ENCODE data around the gene RAB20.

Gene RAB20

DNA sequence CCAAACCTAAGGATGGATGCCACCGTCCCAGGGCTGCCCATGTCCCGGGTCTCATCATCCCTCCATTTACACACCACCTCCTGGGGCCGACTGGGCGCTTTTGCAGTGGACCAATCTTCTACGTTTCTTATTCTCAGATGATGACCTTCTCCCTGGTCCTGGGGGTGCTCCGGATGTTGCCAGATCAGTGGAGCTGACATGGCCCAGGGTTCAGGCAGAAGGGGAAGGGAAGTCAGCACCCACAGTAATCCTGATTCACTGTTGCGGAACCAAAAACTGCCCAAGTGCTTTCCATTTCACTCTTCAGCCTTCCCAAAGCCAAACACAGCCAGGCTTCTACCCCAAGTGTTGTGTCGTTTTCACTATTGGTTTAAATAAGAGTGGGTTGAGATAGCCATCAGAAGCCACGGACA, 29.8 kb downstream of the RAB20 start:
- Histone ChIP-seq H3K79me2 (ENCODE audit: insufficient read depth, low read length) (no peaks in the 10 kb centered on the region), H3K9me2 (ENCODE audit: low read depth, low read length) (no peaks in the 10 kb centered on the region), H3K4me2 (ENCODE audit: low read length) (no peak overlapping the region), H2AFZ (ENCODE audit: low read length) (no peak overlapping the region), H3F3A (ENCODE audit: insufficient read depth, low read length) (no peaks in the 10 kb centered on the region), H3K9me3 (ENCODE audit: low read length) (no peaks in the 10 kb centered on the region), H3K9ac (ENCODE audit: low read length) (no peak overlapping the region), H3K36me3 (ENCODE audit: insufficient read depth, low read length) (no peaks in the 10 kb centered on the region; the same call in 1 of the 2 replicates), H3K4me1 (ENCODE audit: insufficient read depth, low read length, severe bottlenecking) (no peaks in the 10 kb centered on the region), H3K27me3 (ENCODE audit: insufficient read depth, low read length) (peaks cover 12% of the 10 kb centered on the region; the same call in 1 of the 2 replicates), H3K4me3 (ENCODE audit: low read depth, low read length, poor library complexity, severe bottlenecking) (no peak overlapping the region), H3K27ac (ENCODE audit: low read depth, low read length, poor library complexity, severe bottlenecking) (no peak overlapping the region), H4K20me1 (ENCODE audit: insufficient read depth, low read length) (no peaks in the 10 kb centered on the region)
- TF ChIP-seq, protein P1, sequence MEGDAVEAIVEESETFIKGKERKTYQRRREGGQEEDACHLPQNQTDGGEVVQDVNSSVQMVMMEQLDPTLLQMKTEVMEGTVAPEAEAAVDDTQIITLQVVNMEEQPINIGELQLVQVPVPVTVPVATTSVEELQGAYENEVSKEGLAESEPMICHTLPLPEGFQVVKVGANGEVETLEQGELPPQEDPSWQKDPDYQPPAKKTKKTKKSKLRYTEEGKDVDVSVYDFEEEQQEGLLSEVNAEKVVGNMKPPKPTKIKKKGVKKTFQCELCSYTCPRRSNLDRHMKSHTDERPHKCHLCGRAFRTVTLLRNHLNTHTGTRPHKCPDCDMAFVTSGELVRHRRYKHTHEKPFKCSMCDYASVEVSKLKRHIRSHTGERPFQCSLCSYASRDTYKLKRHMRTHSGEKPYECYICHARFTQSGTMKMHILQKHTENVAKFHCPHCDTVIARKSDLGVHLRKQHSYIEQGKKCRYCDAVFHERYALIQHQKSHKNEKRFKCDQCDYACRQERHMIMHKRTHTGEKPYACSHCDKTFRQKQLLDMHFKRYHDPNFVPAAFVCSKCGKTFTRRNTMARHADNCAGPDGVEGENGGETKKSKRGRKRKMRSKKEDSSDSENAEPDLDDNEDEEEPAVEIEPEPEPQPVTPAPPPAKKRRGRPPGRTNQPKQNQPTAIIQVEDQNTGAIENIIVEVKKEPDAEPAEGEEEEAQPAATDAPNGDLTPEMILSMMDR (IDR thresholded peaks at IDR 0.05; ENCODE audit: low read length): no peak
- no peak for TF ChIP-seq EZH2 (IDR thresholded peaks at IDR 0.05; ENCODE audit: borderline replicate concordance, low read length)

DNA sequence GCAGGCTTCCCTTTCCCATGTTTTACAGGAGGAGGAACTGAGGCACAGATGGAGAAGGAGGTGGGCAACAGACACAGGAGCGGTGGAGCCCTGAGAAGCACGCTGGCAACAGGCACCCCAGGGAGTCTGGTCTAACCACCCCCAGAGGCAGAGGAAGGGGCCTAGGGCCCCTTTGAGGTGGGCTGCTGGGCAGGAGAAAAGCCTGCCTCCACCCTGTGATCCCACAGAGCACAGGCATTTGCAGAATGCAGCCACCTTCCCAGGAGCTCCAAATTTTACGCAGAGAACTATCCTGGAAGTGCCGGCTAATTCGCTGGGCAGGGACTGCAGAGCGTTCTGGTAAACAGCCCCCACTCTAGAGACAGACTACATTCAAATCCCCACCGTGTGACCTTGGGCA, 30.4 kb downstream of the RAB20 start:
- Histone ChIP-seq H3K4me3 (ENCODE audit: low read depth, low read length, poor library complexity, severe bottlenecking) (no peak overlapping the region), H3K9me2 (ENCODE audit: low read depth, low read length) (no peaks in the 10 kb centered on the region), H3F3A (ENCODE audit: insufficient read depth, low read length) (no peaks in the 10 kb centered on the region), H3K36me3 (ENCODE audit: insufficient read depth, low read length) (no peaks in the 10 kb centered on the region; the same call in 1 of the 2 replicates), H3K4me1 (ENCODE audit: insufficient read depth, low read length, severe bottlenecking) (no peaks in the 10 kb centered on the region), H3K79me2 (ENCODE audit: insufficient read depth, low read length) (no peaks in the 10 kb centered on the region), H4K20me1 (ENCODE audit: insufficient read depth, low read length) (no peaks in the 10 kb centered on the region), H3K27me3 (ENCODE audit: insufficient read depth, low read length) (peaks cover 12% of the 10 kb centered on the region; the same call in 1 of the 2 replicates), H3K27ac (ENCODE audit: low read depth, low read length, poor library complexity, severe bottlenecking) (no peak overlapping the region), H3K4me2 (ENCODE audit: low read length) (no peak overlapping the region), H2AFZ (ENCODE audit: low read length) (no peak overlapping the region), H3K9me3 (ENCODE audit: low read length) (no peaks in the 10 kb centered on the region), H3K9ac (ENCODE audit: low read length) (no peak overlapping the region)
- no peak for TF ChIP-seq EZH2 (IDR thresholded peaks at IDR 0.05; ENCODE audit: borderline replicate concordance, low read length)
- TF ChIP-seq, protein P1 (IDR thresholded peaks at IDR 0.05; ENCODE audit: low read length): no peak

DNA sequence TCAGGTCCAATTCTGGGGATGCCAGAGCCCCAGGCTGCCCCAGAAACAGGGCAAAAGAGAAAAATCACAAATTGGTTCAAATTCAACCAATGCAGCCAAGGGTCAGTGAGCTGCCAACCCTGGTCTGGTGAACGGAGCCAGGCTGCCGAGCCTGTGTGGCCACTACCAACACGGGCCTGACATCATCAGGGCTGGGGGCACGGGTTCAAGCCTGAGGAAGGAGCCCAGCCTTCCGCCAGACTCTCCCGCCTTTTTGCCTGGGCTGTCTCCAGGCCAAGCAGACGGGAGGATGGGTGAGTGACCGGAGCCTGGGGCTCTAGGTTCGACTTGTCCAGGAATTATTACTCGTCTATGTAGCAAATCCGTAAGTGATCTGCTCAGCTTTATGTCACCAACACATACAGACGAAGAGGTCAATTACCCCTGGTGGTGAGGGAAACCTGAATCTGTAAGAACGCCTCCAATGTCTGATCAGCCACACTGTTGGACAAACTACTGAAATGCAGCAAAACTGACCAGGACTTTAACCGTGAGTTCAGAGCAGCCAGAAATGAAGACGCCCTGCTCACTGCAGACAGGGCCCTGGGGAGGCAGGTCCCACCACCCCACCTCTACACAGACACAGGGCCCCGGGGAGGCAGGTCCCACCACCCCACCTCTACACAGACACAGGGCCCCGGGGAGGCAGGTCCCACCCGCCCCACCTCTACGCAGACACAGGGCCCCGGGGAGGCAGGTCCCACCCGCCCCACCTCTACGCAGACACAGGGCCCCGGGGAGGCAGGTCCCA, 31.8 kb downstream of the RAB20 start:
- TF ChIP-seq, protein P1 (IDR thresholded peaks at IDR 0.05; ENCODE audit: low read length): no peak
- no peak for TF ChIP-seq EZH2 (IDR thresholded peaks at IDR 0.05; ENCODE audit: borderline replicate concordance, low read length)
- Histone ChIP-seq H4K20me1 (ENCODE audit: insufficient read depth, low read length) (no peaks in the 10 kb centered on the region), H3K4me1 (ENCODE audit: insufficient read depth, low read length, severe bottlenecking) (no peaks in the 10 kb centered on the region), H3F3A (ENCODE audit: insufficient read depth, low read length) (no peaks in the 10 kb centered on the region), H3K79me2 (ENCODE audit: insufficient read depth, low read length) (no peaks in the 10 kb centered on the region), H3K27me3 (ENCODE audit: insufficient read depth, low read length) (peaks cover 12% of the 10 kb centered on the region; the same call in 1 of the 2 replicates), H2AFZ (ENCODE audit: low read length) (no peak overlapping the region), H3K4me2 (ENCODE audit: low read length) (no peak overlapping the region), H3K36me3 (ENCODE audit: insufficient read depth, low read length) (no peaks in the 10 kb centered on the region; the same call in 1 of the 2 replicates), H3K27ac (ENCODE audit: low read depth, low read length, poor library complexity, severe bottlenecking) (no peak overlapping the region), H3K4me3 (ENCODE audit: low read depth, low read length, poor library complexity, severe bottlenecking) (no peak overlapping the region), H3K9ac (ENCODE audit: low read length) (no peak overlapping the region), H3K9me3 (ENCODE audit: low read length) (no peaks in the 10 kb centered on the region), H3K9me2 (ENCODE audit: low read depth, low read length) (no peaks in the 10 kb centered on the region)
